ENCODE data around the gene MYO1D.
"Not testable (repeated sequence)": the region's sequence is repeated elsewhere in the genome, so short reads cannot be mapped to it uniquely, and the experiment has no call there.

The MYO1D gene

GRCh38 chr17:32876417-32877163 is at the start of gene MYO1D:
MYO1D (minus strand) TSS chr17:32877124; CDS start chr17:32876872, 252 bp downstream.
- peak; percentile 86 for DNase-seq

GRCh38 chr17:32926183-32926582 is 49.3 kb upstream of the MYO1D start:
- DNase-seq: peak; percentile 31

GRCh38 chr17:32923905-32924304 is 47.0 kb upstream of the MYO1D start:
- DNase-seq: not testable (repeated sequence)

- peak; percentile 27 for DNase-seq
Measured at GRCh38 chr17:32921017-32921416, 44.1 kb upstream of the MYO1D start.

GRCh38 chr17:32920293-32920692 is 43.4 kb upstream of the MYO1D start:
- DNase-seq: peak; percentile 12

- not testable (repeated sequence) for DNase-seq
Measured at GRCh38 chr17:32919876-32920275, 43.0 kb upstream of the MYO1D start.

- DNase-seq: peak; percentile 68
Measured at GRCh38 chr17:32917842-32918241, 40.9 kb upstream of the MYO1D start.

GRCh38 chr17:32917081-32917480 is 40.2 kb upstream of the MYO1D start:
- peak; percentile 40 for DNase-seq

GRCh38 chr17:32916134-32916533 is 39.2 kb upstream of the MYO1D start:
- DNase-seq: peak; percentile 34

GRCh38 chr17:32915245-32915644 is 38.3 kb upstream of the MYO1D start:
- DNase-seq: peak; percentile 13

GRCh38 chr17:32914181-32914580 is 37.3 kb upstream of the MYO1D start:
- DNase-seq: peak; percentile 3

- peak; percentile 38 for DNase-seq
Measured at GRCh38 chr17:32913593-32913992, 36.7 kb upstream of the MYO1D start.

- peak; percentile 92 for DNase-seq
Measured at GRCh38 chr17:32912218-32912897, 35.4 kb upstream of the MYO1D start.

- peak; percentile 23 for DNase-seq
Measured at GRCh38 chr17:32910769-32911168, 33.8 kb upstream of the MYO1D start.

- DNase-seq: peak; percentile 92
Measured at GRCh38 chr17:32909787-32910369, 33.0 kb upstream of the MYO1D start.

- peak; percentile 27 for DNase-seq
Measured at GRCh38 chr17:32907583-32907982, 30.7 kb upstream of the MYO1D start.

- no peak for DNase-seq
Measured at GRCh38 chr17:32904891-32905290, 28.0 kb upstream of the MYO1D start.

- DNase-seq: peak; percentile 22
Measured at GRCh38 chr17:32903774-32904673, 27.1 kb upstream of the MYO1D start.

- no peak for DNase-seq
Measured at GRCh38 chr17:32901743-32902142, 24.8 kb upstream of the MYO1D start.

GRCh38 chr17:32899236-32900013 is 22.5 kb upstream of the MYO1D start:
- DNase-seq: no peak

- peak; percentile 40 for DNase-seq
Measured at GRCh38 chr17:32896647-32897258, 19.8 kb upstream of the MYO1D start.

GRCh38 chr17:32894245-32894644 is 17.3 kb upstream of the MYO1D start:
- DNase-seq: peak; percentile 54
